HEK293T (cell line): ENCODE data around the gene FFAR2.

Experiments used
- CTCF ChIA-PET: fragments of 350-600 bp; formaldehyde crosslinking; extraction: SDS; loops from one replicate; lab custom pipeline; 2021; ENCODE audit warnings: antibody characterized with exemption, inconsistent platforms; lab: Yijun Ruan, JAX
- POLR2A ChIA-PET: fragments of 350-600 bp; formaldehyde crosslinking; extraction: SDS; loops from one replicate; lab custom pipeline; 2020; ENCODE audit warnings: antibody characterized with exemption, inconsistent platforms; lab: Yijun Ruan, JAX
- DNase-seq: peaks from one replicate; pipeline ENCODE4 v3.0.0; 2012; ENCODE audit warnings: mixed read lengths; ENCODE audit errors: extremely low spot score
- ARNT ChIP-seq: fragments of 450-650 bp; IDR thresholded peaks from 2 replicates; pipeline ENCODE4 v1.6.1; 2017; ENCODE audit warnings: mild to moderate bottlenecking
- BHLHE40 ChIP-seq: fragments of 450-650 bp; IDR thresholded peaks from 2 replicates; pipeline ENCODE4 v1.6.1; 2016; ENCODE audit warnings: mild to moderate bottlenecking, moderate library complexity, borderline replicate concordance
- CTBP1 ChIP-seq: fragments of 450-650 bp; IDR thresholded peaks from 2 replicates; pipeline ENCODE4 v1.6.1; 2016; ENCODE audit warnings: borderline replicate concordance
- ELF4 ChIP-seq: fragments of 450-650 bp; IDR thresholded peaks from 2 replicates; pipeline ENCODE4 v1.6.1; 2017; ENCODE audit warnings: antibody characterized with exemption
- FOXA1 ChIP-seq: fragments of 450-650 bp; IDR thresholded peaks from 2 replicates; pipeline ENCODE4 v1.6.1; 2016; ENCODE audit warnings: mild to moderate bottlenecking
- FOXK2 ChIP-seq: fragments of 450-650 bp; IDR thresholded peaks from 2 replicates; pipeline ENCODE4 v1.6.1; 2016; ENCODE audit warnings: mild to moderate bottlenecking
- FOXM1 ChIP-seq: fragments of 450-650 bp; IDR thresholded peaks from 2 replicates; pipeline ENCODE4 v1.6.1; 2017; ENCODE audit warnings: mild to moderate bottlenecking, borderline replicate concordance
- HDGF ChIP-seq: fragments of 450-650 bp; IDR thresholded peaks from 2 replicates; pipeline ENCODE4 v1.6.1; 2017; ENCODE audit warnings: antibody characterized with exemption, borderline replicate concordance
- L3MBTL2 ChIP-seq: fragments of 450-650 bp; conservative IDR thresholded peaks from 2 replicates; pipeline ENCODE4 v1.6.1; 2016; ENCODE audit warnings: mild to moderate bottlenecking
- LEF1 ChIP-seq: fragments of 450-650 bp; IDR thresholded peaks from 2 replicates; pipeline ENCODE4 v1.6.1; 2017; ENCODE audit warnings: mild to moderate bottlenecking, borderline replicate concordance
- NFRKB ChIP-seq: fragments of 450-650 bp; IDR thresholded peaks from 2 replicates; pipeline ENCODE4 v1.6.1; 2016; ENCODE audit warnings: mild to moderate bottlenecking, moderate library complexity
- SP1 ChIP-seq: fragments of 450-650 bp; IDR thresholded peaks from 2 replicates; pipeline ENCODE4 v1.6.1; 2017
- SUZ12 ChIP-seq: fragments of 450-650 bp; IDR thresholded peaks from 2 replicates; pipeline ENCODE4 v1.6.1; 2016; ENCODE audit warnings: mild to moderate bottlenecking
- TARDBP ChIP-seq: fragments of 450-650 bp; IDR thresholded peaks from 2 replicates; pipeline ENCODE4 v1.6.1; 2016
- ZNF384 ChIP-seq: fragments of 450-650 bp; IDR thresholded peaks from 2 replicates; pipeline ENCODE4 v1.6.1; 2016
- TF ChIP-seq, protein P1 (sequence below): fragments of 450-650 bp; IDR thresholded peaks from 2 replicates; pipeline ENCODE4 v1.6.1; 2016

Gene FFAR2

GRCh38 chr19:35425682-35426081 is 22.4 kb upstream of the FFAR2 start:
- ChIA-PET CTCF (no interaction called here), POLR2A (no interaction called here)
- DNase-seq: no peak
- TF ChIP-seq FOXK2 (no peak), SUZ12 (no peak), SP1 (no peak), HDGF (no peak), L3MBTL2 (no peak), NFRKB (no peak), ELF4 (no peak), FOXA1 (no peak), LEF1 (no peak), BHLHE40 (no peak), ARNT (no peak), TARDBP (no peak), FOXM1 (no peak), CTBP1 (no peak), ZNF384 (no peak)
- TF ChIP-seq, protein P1, sequence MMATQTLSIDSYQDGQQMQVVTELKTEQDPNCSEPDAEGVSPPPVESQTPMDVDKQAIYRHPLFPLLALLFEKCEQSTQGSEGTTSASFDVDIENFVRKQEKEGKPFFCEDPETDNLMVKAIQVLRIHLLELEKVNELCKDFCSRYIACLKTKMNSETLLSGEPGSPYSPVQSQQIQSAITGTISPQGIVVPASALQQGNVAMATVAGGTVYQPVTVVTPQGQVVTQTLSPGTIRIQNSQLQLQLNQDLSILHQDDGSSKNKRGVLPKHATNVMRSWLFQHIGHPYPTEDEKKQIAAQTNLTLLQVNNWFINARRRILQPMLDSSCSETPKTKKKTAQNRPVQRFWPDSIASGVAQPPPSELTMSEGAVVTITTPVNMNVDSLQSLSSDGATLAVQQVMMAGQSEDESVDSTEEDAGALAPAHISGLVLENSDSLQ: no peak

GRCh38 chr19:35427187-35427586 is 20.9 kb upstream of the FFAR2 start:
- ChIA-PET CTCF (no interaction called here), POLR2A (no interaction called here)
- TF ChIP-seq FOXM1 (no peak), NFRKB (no peak), TARDBP (no peak), HDGF (no peak), ARNT (no peak), SP1 (no peak), SUZ12 (no peak), BHLHE40 (no peak)
- DNase-seq: no peak

DNA sequence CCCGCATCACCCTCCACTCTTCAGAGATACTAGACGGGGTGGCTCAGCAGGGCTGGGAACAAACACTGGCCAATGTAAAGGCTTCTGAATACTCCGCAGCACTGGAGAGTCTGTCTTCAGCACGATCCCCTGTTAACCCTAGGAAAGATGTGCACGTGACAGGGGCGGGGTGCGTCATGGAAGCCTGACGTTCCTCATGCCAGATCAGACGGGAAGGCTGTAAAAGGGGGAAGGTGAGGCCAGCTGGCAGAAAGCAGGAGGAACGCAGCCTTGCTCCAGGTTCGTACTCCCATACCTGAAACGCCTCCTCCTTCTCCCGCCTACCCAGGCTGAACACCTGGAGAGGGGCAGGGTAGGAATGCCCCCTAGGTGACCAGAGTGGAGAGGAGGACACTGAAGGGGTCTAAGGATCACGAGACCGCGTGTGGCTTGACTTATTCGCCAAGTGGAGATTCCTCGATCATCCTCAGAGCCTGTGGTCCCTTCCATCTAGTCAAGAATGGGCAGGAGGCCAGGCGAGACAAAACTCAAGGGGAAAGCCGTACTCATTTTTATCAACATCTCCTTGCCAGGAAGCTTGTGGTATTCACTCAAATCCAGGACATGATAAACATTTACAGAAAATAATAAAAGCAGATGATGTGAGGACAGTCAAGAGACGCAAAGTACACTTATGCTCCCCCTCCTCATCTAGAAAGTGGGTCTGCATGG is 18.2 kb upstream of the FFAR2 start:
- no peak for DNase-seq
- CTCF ChIA-PET: no interaction called here

DNA sequence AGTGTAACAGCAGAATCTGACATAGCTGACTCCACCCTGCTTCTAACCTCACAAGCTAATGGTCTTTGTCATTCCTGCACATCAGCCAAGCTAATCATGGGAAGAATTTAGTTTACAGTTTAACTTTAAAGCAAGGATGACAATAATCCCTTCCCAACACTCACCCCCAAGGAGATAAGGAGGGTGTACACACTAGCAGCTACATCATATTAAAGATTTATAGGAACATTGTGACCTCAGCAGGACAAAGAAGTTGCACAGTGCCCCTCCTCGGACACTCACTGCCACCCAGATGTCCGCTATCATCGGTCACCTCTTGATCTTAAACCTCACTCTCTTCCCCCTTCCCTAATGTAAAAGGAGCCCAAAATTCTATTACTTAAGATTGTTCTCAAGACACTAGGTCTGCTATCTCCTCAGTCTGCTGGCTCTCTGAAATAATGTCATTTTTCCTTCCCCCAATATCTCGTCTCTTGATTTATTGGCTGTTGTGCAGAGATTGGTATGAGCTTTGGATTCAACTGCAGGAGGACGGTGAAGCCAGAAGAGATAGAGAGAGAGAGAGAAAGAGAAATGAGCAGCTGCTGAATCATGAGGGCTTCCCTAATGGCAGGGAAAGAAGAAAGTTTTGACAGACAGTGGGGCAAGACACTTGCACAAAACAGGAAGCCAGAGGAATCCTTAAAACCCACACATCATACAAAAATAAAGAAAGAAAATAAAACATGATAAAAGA is 17.5 kb upstream of the FFAR2 start:
- ChIA-PET CTCF (no interaction called here), POLR2A (no interaction called here)
- no peak for DNase-seq

More for the DNA sequence above, 18.2 kb upstream of the FFAR2 start:
- TF ChIP-seq ELF4 (no peak), CTBP1 (no peak), ZNF384 (no peak), SP1 (no peak), HDGF (no peak), NFRKB (no peak), ARNT (no peak), TARDBP (no peak), LEF1 (no peak), L3MBTL2 (no peak), FOXA1 (no peak), FOXK2 (no peak), BHLHE40 (no peak), FOXM1 (no peak)
- TF ChIP-seq, protein P1: no peak
- POLR2A ChIA-PET: no interaction called here

DNA sequence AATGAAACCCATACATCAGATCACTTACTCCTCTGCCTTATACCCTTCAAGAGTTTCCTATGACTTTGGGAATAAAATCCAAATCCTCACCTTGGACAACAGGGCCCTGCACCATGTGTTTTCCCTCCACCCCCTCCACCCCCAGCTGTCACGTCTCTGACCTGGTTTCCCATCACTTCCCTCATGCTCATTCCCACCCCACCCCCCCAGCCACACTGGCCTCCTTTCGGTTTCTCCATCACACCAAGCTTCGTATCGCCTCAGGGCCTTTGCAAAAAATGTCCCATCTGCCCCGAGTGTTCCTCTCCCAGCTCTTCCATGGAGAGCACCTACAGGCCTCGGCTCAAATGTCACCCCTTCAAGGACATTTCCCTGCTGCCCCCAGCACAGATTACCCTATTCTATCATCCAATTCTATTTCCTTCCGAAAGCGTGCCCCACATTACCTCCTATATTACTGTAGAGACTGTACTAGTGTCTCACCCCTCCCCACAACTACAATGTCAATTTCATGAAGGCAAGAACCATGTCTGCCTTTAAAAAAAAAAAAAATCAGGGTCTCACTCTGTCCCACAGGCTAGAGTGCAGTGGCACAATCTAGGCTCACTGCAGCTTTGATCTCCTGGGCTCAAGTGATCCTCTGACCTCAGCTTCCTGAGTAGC is 16.8 kb upstream of the FFAR2 start:
- TF ChIP-seq ELF4 (no peak), CTBP1 (no peak), ARNT (no peak), SUZ12 (no peak), SP1 (no peak), FOXK2 (no peak), TARDBP (no peak), LEF1 (no peak), FOXM1 (no peak), L3MBTL2 (no peak), NFRKB (no peak), FOXA1 (no peak), HDGF (no peak), ZNF384 (no peak), BHLHE40 (no peak)
- TF ChIP-seq, protein P1: no peak
- CTCF ChIA-PET: no interaction called here
- POLR2A ChIA-PET: no interaction called here
- DNase-seq: no peak

More for the DNA sequence above, 17.5 kb upstream of the FFAR2 start:
- no peak for TF ChIP-seq CTBP1
- TF ChIP-seq, protein P1: no peak
- no peak for TF ChIP-seq SP1
- no peak for TF ChIP-seq ZNF384
- no peak for TF ChIP-seq ARNT
- TF ChIP-seq BHLHE40: no peak
- TF ChIP-seq ELF4: no peak
- TF ChIP-seq TARDBP: no peak
- TF ChIP-seq SUZ12: no peak
- no peak for TF ChIP-seq FOXA1
- no peak for TF ChIP-seq HDGF
- no peak for TF ChIP-seq LEF1
- TF ChIP-seq FOXM1: no peak
- no peak for TF ChIP-seq L3MBTL2
- no peak for TF ChIP-seq NFRKB
- TF ChIP-seq FOXK2: no peak
